ENCODE measurements around the gene NKD2.

The NKD2 gene

GRCh38 chr5:1045960-1046560 lies 37.5 kb downstream of the NKD2 start:
- no peak overlapping the region for H3K27ac ChIP-seq
- DNase-seq (ENCODE audit: low spot score), result no peak
- no peak overlapping the region for H3K4me3 ChIP-seq
- TF ChIP-seq, protein P1, sequence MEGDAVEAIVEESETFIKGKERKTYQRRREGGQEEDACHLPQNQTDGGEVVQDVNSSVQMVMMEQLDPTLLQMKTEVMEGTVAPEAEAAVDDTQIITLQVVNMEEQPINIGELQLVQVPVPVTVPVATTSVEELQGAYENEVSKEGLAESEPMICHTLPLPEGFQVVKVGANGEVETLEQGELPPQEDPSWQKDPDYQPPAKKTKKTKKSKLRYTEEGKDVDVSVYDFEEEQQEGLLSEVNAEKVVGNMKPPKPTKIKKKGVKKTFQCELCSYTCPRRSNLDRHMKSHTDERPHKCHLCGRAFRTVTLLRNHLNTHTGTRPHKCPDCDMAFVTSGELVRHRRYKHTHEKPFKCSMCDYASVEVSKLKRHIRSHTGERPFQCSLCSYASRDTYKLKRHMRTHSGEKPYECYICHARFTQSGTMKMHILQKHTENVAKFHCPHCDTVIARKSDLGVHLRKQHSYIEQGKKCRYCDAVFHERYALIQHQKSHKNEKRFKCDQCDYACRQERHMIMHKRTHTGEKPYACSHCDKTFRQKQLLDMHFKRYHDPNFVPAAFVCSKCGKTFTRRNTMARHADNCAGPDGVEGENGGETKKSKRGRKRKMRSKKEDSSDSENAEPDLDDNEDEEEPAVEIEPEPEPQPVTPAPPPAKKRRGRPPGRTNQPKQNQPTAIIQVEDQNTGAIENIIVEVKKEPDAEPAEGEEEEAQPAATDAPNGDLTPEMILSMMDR (IDR thresholded peaks at IDR 0.05), result no peak

DNA sequence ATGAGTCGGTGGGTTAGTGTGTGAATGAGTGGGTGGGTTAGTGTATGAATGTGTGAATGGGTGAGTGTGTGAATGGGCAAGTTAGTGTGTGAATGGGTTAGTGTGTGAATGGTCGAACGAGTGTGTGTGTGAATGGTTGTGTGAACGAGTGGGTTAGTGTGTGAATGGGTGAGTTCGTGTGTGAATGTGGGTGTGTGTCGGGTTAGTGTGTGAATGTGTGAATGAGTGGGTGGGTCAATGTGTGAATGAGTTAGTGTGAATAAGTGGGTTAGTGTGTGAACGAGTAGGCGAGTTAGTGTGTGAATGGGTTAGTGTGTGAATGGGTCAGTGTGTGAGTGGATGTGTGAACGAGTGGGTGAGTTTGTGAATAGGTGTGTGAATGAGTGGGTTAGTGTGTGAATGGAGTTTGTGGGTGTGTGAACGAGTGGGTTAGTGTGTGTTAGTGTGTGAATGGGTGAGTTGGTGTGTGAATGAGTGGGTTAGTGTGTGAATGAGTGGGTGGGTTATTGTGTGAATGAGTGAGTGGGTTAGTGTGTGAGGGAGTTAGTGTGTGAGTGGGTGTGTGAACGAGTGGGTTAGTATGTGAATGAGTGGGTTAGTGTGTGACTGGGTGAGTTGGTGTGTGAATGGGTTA lies 38.8 kb downstream of the NKD2 start:
- TF ChIP-seq, protein P1 (IDR thresholded peaks at IDR 0.05), result no peak
- H3K27ac ChIP-seq, result no peak overlapping the region
- no peak overlapping the region for H3K4me3 ChIP-seq
- no peak for DNase-seq (ENCODE audit: low spot score)

DNA sequence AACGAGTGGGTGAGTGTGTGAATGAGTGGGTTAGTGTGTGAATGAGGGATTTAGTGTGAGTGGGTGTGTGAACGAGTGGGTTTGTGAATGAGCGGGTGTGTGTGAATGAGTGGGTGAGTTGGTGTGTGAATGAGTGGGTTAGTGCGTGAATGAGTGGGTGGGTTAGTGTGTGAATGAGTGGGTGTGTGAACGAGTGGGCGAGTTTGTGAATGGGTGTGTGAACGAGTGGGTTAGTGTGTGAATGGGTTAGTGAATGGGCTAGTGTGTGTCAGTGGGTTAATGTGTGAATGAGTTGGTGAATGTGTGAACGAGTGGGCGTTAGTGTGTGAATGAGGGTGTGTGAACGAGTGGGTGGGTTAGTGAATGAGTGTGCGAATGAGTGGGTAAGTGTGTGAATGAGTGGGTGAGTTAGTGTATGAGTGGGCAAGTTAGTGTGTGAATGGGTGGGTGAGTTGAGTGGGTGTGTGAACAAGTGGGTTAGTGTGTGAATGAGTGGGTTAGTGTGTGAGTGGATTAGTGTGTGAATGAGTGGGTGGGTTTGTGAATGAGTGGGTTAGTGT lies 39.6 kb downstream of the NKD2 start:
- no peak for DNase-seq (ENCODE audit: low spot score)
- H3K4me3 ChIP-seq, result no peak overlapping the region
- H3K27ac ChIP-seq, result no peak overlapping the region
- TF ChIP-seq, protein P1 (IDR thresholded peaks at IDR 0.05), result no peak

GRCh38 chr5:1048861-1049838 lies 40.5 kb downstream of the NKD2 start:
- no peak overlapping the region for H3K27ac ChIP-seq
- no peak for DNase-seq (ENCODE audit: low spot score)
- TF ChIP-seq, protein P1 (IDR thresholded peaks at IDR 0.05), result no peak
- H3K4me3 ChIP-seq, result no peak overlapping the region

GRCh38 chr5:1050423-1051365 lies 42.1 kb downstream of the NKD2 start:
- H3K4me3 ChIP-seq, result no peak overlapping the region
- DNase-seq (ENCODE audit: low spot score), result no peak
- H3K27ac ChIP-seq, result no peak overlapping the region
- TF ChIP-seq, protein P1 (IDR thresholded peaks at IDR 0.05), result no peak

- no peak overlapping the region for H3K4me3 ChIP-seq
- TF ChIP-seq, protein P1 (IDR thresholded peaks at IDR 0.05), result no peak
- no peak overlapping the region for H3K27ac ChIP-seq
- DNase-seq (ENCODE audit: low spot score), result no peak
Observed at GRCh38 chr5:1051366-1051720, 42.7 kb downstream of the NKD2 start.

All from coronary artery (tissue), 2 donors.